SKM-1 (cell line): ENCODE results near the gene RHBDF2.

Experiments
- DNase-seq: peaks from one replicate; lab custom pipeline; 2025; ENCODE audit not compliant: unreplicated experiment; lab: John Stamatoyannopoulos, UW

The RHBDF2 gene

GRCh38 chr17:76501018-76501826, at the start of gene RHBDF2:
TSS of gene RHBDF2 (minus strand) at chr17:76501423. CDS start at chr17:76481524, 19,899 bp downstream.
- peak; percentile 68 for DNase-seq

GRCh38 chr17:76549539-76549938, 48.3 kb upstream of the RHBDF2 start:
- DNase-seq: no peak

GRCh38 chr17:76549215-76549518, 47.9 kb upstream of the RHBDF2 start:
- no peak for DNase-seq

- DNase-seq: no peak
These were observed 47.4 kb upstream of the RHBDF2 start for GRCh38 chr17:76548378-76549214.

- DNase-seq: no peak
These were observed 46.5 kb upstream of the RHBDF2 start for GRCh38 chr17:76547642-76548202.

- DNase-seq: peak; percentile 13
These were observed 46.0 kb upstream of the RHBDF2 start for GRCh38 chr17:76547183-76547641.

GRCh38 chr17:76546556-76547182, 45.4 kb upstream of the RHBDF2 start:
- DNase-seq: no peak

- no peak for DNase-seq
These were observed 44.8 kb upstream of the RHBDF2 start for GRCh38 chr17:76545918-76546555.

GRCh38 chr17:76544546-76545365, 43.5 kb upstream of the RHBDF2 start:
- DNase-seq: no peak

GRCh38 chr17:76543826-76544545, 42.8 kb upstream of the RHBDF2 start:
- DNase-seq: no peak

GRCh38 chr17:76543482-76543825, 42.2 kb upstream of the RHBDF2 start:
- DNase-seq: no peak

GRCh38 chr17:76542984-76543383, 41.8 kb upstream of the RHBDF2 start:
- DNase-seq: no peak

- no peak for DNase-seq
These were observed 41.3 kb upstream of the RHBDF2 start for GRCh38 chr17:76542566-76542971.

GRCh38 chr17:76541739-76542454, 40.7 kb upstream of the RHBDF2 start:
- DNase-seq: no peak

- no peak for DNase-seq
These were observed 39.4 kb upstream of the RHBDF2 start for GRCh38 chr17:76540381-76541300.

GRCh38 chr17:76539631-76540271, 38.5 kb upstream of the RHBDF2 start, which contains the start of gene PRCD:
TSS of gene PRCD (plus strand) at chr17:76540044. CDS start at chr17:76540142, 98 bp downstream.
- no peak for DNase-seq

GRCh38 chr17:76538941-76539570, 37.8 kb upstream of the RHBDF2 start:
- DNase-seq: no peak
